GM12878 (cell line): ENCODE measurements around the gene APLP2. TPM values are rescaled to one million over a fixed set of nuclear protein-coding genes. Genes with fewer than 3 reads are reported as not detected.

ENCODE experiments used
- ATAC-seq: fragments of 200-7000 bp; cut with Tn5 transposase; 3 replicates; pipeline ENCODE4 v1.9.1; 2020; ENCODE audit warnings: mild to moderate bottlenecking, moderate library complexity
- BruUV-seq: library from RNA; stranded (reverse); fragments of 400-500 nt; replicated peaks from 2 replicates; lab custom pipeline; 2021; lab: Mats Ljungman, UMichigan
- CTCF ChIA-PET: fragments of 300-600 bp; sonication (Branson Sonifier 250); formaldehyde crosslinking; extraction: SDS; loops from one replicate; lab custom pipeline; 2021; ENCODE audit warnings: inconsistent platforms; lab: Yijun Ruan, JAX
- POLR2A ChIA-PET: fragments of 350-600 bp; formaldehyde crosslinking; extraction: SDS; loops from one replicate; lab custom pipeline; 2021; ENCODE audit warnings: inconsistent platforms; lab: Charles Lee
- RAD21 ChIA-PET: fragments of 300-600 bp; sonication (Branson Sonifier 250); formaldehyde crosslinking; loops from one replicate; lab custom pipeline; 2023; ENCODE audit warnings: antibody characterized with exemption; ENCODE audit not compliant: unreplicated experiment; lab: Charles Lee
- SMC1A ChIA-PET: fragments of 300-600 bp; sonication (Branson Sonifier 250); formaldehyde crosslinking; loops from one replicate; lab custom pipeline; 2023; ENCODE audit not compliant: unreplicated experiment, uncharacterized antibody; lab: Charles Lee
- DNase-seq: peaks from one replicate; pipeline ENCODE4 v3.0.0-alpha.2; 2011; ENCODE audit warnings: low read depth, low spot score
- FAIRE-seq: peaks from 3 replicates; lab custom pipeline; 2011; peaks lifted over from hg19 to GRCh38; lab: Jason Lieb, UNC
- H2AFZ ChIP-seq: 2 replicates; pipeline ENCODE4 v1.6.0; 2011; ENCODE audit warnings: low read depth, low read length, control low read depth; ENCODE audit not compliant: control insufficient read depth
- H3K27ac ChIP-seq: 2 replicates; pipeline ENCODE4 v1.5.1; 2011; ENCODE audit warnings: control low read depth; ENCODE audit not compliant: control insufficient read depth, insufficient read depth
- H3K27me3 ChIP-seq, 2 experiments: replicated peaks in 1 of 2; 2 replicates each; pipeline versions ENCODE4 v1.6.0 to v1.6.1; 2011; ENCODE audit warnings: low read length in 1 of 2; ENCODE audit not compliant: control insufficient read depth in 2 of 2, insufficient read depth in 2 of 2
- H3K36me3 ChIP-seq, 2 experiments: 2 replicates each; pipeline ENCODE4 v1.5.1; 2011; ENCODE audit warnings: low read length in 1 of 2; ENCODE audit not compliant: control insufficient read depth in 2 of 2, insufficient read depth in 2 of 2
- H3K4me1 ChIP-seq: 2 replicates; pipeline ENCODE4 v1.6.1; 2011; ENCODE audit warnings: mild to moderate bottlenecking, low read length, moderate library complexity, mixed read lengths; ENCODE audit not compliant: control insufficient read depth, insufficient read depth
- H3K4me2 ChIP-seq: 2 replicates; pipeline ENCODE4 v1.6.0; 2011; ENCODE audit warnings: control low read depth; ENCODE audit not compliant: control insufficient read depth, insufficient read depth
- H3K4me3 ChIP-seq: fragments of 200-600 bp; sonication (generic); 2 replicates; pipeline ENCODE4 v1.5.1; 2016
- H3K79me2 ChIP-seq: 2 replicates; pipeline ENCODE4 v1.6.0; 2011; ENCODE audit warnings: low read length; ENCODE audit not compliant: control insufficient read depth, insufficient read depth
- H3K9ac ChIP-seq: 2 replicates; pipeline ENCODE4 v1.8.0; 2011; ENCODE audit warnings: low read length, control low read depth, mixed read lengths; ENCODE audit not compliant: control insufficient read depth, insufficient read depth
- H3K9me3 ChIP-seq: replicated peaks from 3 replicates; pipeline ENCODE4 v1.5.1; 2011; ENCODE audit warnings: mild to moderate bottlenecking, low read length; ENCODE audit not compliant: control insufficient read depth, insufficient read depth
- H4K20me1 ChIP-seq: 2 replicates; pipeline ENCODE4 v1.6.0; 2011; ENCODE audit not compliant: control insufficient read depth, insufficient read depth
- CHD2 ChIP-seq: IDR thresholded peaks from 2 replicates; pipeline ENCODE4 v1.6.1; 2011; ENCODE audit warnings: low read depth, low read length, improper control_type of control experiment, borderline replicate concordance
- HSF1 ChIP-seq: fragments of 150-350 bp; IDR thresholded peaks from 2 replicates; pipeline ENCODE4 v1.6.1; 2014; ENCODE audit warnings: mild to moderate bottlenecking, low read depth, low read length
- IRF4 ChIP-seq: IDR thresholded peaks from 2 replicates; pipeline ENCODE4 v1.6.1; 2011; ENCODE audit warnings: low read depth, low read length
- KDM1A ChIP-seq: fragments of 200-600 bp; sonication (generic); IDR thresholded peaks from 2 replicates; pipeline ENCODE4 v1.6.1; 2016; ENCODE audit warnings: borderline replicate concordance
- NFYA ChIP-seq: IDR thresholded peaks from 2 replicates; pipeline ENCODE4 v1.6.1; 2011; ENCODE audit warnings: low read depth, mild to moderate bottlenecking, low read length, improper control_type of control experiment, borderline replicate concordance
- RAD21 ChIP-seq: IDR thresholded peaks from 2 replicates; pipeline ENCODE4 v1.6.1; 2011; ENCODE audit warnings: mild to moderate bottlenecking, low read depth, low read length, moderate library complexity; ENCODE audit not compliant: insufficient read depth
- TAF1 ChIP-seq: IDR thresholded peaks from 2 replicates; pipeline ENCODE4 v1.6.1; 2011; ENCODE audit warnings: mild to moderate bottlenecking, low read depth, low read length, borderline replicate concordance
- YY1 ChIP-seq: IDR thresholded peaks from 2 replicates; pipeline ENCODE4 v1.6.1; 2011; ENCODE audit warnings: low read depth, mild to moderate bottlenecking, low read length
- WGBS: methylation state at CpG from one replicate; pipeline ENCODE4 v1.1.6; 2016; ENCODE audit warnings: low lambda C conversion rate; ENCODE audit not compliant: insufficient replicate concordance, insufficient coverage; ENCODE audit errors: missing lambda C conversion rate; 5-methylcytosine and 5-hydroxymethylcytosine counted together
- in situ Hi-C: fragments of 300-500 bp; cut with MboI; formaldehyde crosslinking; loops from 9 replicates; pipeline ENCODE4 v1.14.3; 2018; ENCODE audit warnings: mixed read lengths
- intact Hi-C: fragments of 100-400 bp; cut with micrococcal nuclease; formaldehyde crosslinking; loops from one replicate; pipeline ENCODE4 v1.14.2; 2022; ENCODE audit not compliant: unreplicated experiment
- polyA plus RNA-seq, 11 experiments: library from polyadenylated mRNA; depleted of rRNA in 4 of 11; unstranded in 6 of 11; stranded (reverse) in 5 of 11; fragments of >200 nt; fragmentation: Nextera tagmentation in 4 of 11; fragmentation: Illumina TruSeq in 1 of 11; extraction: Ambion mirVana in 4 of 11; extraction: Trizol in 1 of 11; gene quantifications; 1 replicate in 1 of 11; 2 replicates in 10 of 11; pipeline versions ENCODE4 v1.2.1 to v1.2.3, GENCODE V29; 2011 to 2016; ENCODE audit warnings: inconsistent platforms in 2 of 11, missing spikeins in 2 of 11, low read depth in 1 of 11
- total RNA-seq, 4 experiments: library from RNA; depleted of rRNA in 3 of 4; stranded (reverse); fragments of >200 nt in 3 of 4; fragmentation: Illumina TruSeq in 1 of 4; extraction: Trizol in 1 of 4; gene quantifications; 2 replicates each; pipeline versions ENCODE4 v1.2.1 to v1.2.3, GENCODE V29; 2013 to 2021
- TF ChIP-seq, protein P1 (sequence below): fragments of 450-650 bp; IDR thresholded peaks from 2 replicates; pipeline ENCODE4 v1.6.1; 2017; ENCODE audit warnings: mild to moderate bottlenecking, moderate library complexity

APLP2 gene
- total and polyA plus RNA-seq, 10 of the 15 experiments (the other 5 are each of a cell fraction or from before 2014, with no cell fraction given), result 2.3 to 38.8 (median 21.3) TPM

DNA sequence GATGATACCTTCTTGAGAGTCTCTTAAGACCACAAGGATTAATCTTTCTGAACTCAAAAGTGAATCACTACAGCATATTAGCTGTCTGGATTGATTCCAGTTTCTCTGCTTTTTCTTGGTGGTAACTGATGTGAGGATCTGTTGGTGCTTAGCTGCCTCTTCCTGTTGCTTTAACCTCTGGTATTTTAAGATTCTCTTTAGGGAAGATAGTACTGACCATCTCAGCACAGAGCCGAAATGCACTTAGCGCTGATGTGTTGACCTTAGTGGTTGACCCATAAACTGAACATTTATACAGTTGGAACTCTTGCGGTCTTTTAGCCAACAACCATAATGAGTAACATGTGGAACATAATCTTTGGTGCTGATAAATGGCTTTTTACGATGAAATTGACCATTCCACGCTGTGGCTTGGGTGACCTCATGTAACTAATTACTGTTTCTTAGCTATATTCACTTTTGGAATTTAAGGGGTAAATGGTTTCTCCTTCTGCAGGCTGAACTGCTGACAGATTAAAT is 33.7 kb downstream of the APLP2 start:
- TF ChIP-seq RAD21, result no peak
- no peak for TF ChIP-seq HSF1
- TF ChIP-seq CHD2, result no peak
- TF ChIP-seq NFYA, result no peak
- H4K20me1 ChIP-seq, result no peaks in the 10 kb centered on the region
- RAD21 ChIA-PET, result no interaction called here
- CTCF ChIA-PET, result interaction anchor here (1.8 kb wide), 1 partner anchor 29 kb away, joined by 8 read pairs; no protein-coding TSS in a partner anchor
- H3K9me3 ChIP-seq, result no peaks in the 10 kb centered on the region
- FAIRE-seq, result no peak
- H3K4me2 ChIP-seq, result no peak overlapping the region
- in situ Hi-C loops, result no loop called here
- no peaks in the 10 kb centered on the region for H3K27me3 ChIP-seq
- H3K36me3 ChIP-seq, result no peaks in the 10 kb centered on the region
- no TSS peak for BruUV-seq
- SMC1A ChIA-PET, result no interaction called here
- no peaks in the 10 kb centered on the region for H3K79me2 ChIP-seq
- H2AFZ ChIP-seq, result no peak overlapping the region
- WGBS, result 91% methylated on average over 5 of the region's 5 CpGs
- H3K4me3 ChIP-seq, result no peak overlapping the region
- no peak for ATAC-seq
- H3K27ac ChIP-seq, result no peak overlapping the region
- POLR2A ChIA-PET, result no interaction called here
- DNase-seq, result no peak
- H3K4me1 ChIP-seq, result no peaks in the 10 kb centered on the region
- H3K9ac ChIP-seq, result no peak overlapping the region
- intact Hi-C loops, result no loop called here

DNA sequence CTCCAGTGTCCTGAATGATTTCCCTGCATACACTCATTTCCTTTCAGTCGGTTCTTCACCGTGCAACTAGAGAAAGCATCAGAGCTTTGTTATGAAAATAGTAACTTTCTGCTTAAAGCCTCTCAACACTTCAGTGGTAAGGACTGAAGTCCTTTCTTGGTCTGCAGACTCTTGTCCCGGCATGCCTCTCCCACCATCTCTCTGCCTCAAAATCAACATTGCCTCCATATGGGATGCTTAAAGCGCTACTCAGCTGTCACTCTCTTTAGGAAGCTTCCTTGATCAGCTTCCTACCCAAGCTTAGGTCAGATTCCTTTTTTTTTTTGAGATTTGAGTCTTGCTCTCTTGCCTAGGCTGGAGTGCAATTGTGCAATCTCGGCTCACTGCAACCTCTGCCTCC is 36.7 kb downstream of the APLP2 start:
- no peak overlapping the region for H2AFZ ChIP-seq
- H3K9me3 ChIP-seq, result no peaks in the 10 kb centered on the region
- no peaks in the 10 kb centered on the region for H3K27me3 ChIP-seq
- no peak overlapping the region for H3K9ac ChIP-seq
- ChIA-PET RAD21 (interaction anchor here (0.8 to 1.3 kb wide), 2 partner anchors 34 to 183 kb away, joined by 3 read pairs; no protein-coding TSS in a partner anchor), CTCF (interaction anchor here (0.8 to 1.8 kb wide), 2 partner anchors 9 to 26 kb away, joined by 3 to 4 read pairs; no protein-coding TSS in a partner anchor), SMC1A (no interaction called here), POLR2A (no interaction called here)
- no TSS peak for BruUV-seq
- 89% methylated on average over 5 of the region's 5 CpGs for WGBS
- H3K4me2 ChIP-seq, result no peak overlapping the region
- H3K4me3 ChIP-seq, result no peak overlapping the region
- DNase-seq, result no peak
- in situ Hi-C loops, result no loop called here
- no peaks in the 10 kb centered on the region for H3K79me2 ChIP-seq
- no peaks in the 10 kb centered on the region for H3K36me3 ChIP-seq
- ATAC-seq, result no peak
- H4K20me1 ChIP-seq, result no peaks in the 10 kb centered on the region
- no peak overlapping the region for H3K27ac ChIP-seq
- no peak for FAIRE-seq
- no peak for TF ChIP-seq IRF4
- TF ChIP-seq YY1, result no peak
- TF ChIP-seq TAF1, result no peak
- TF ChIP-seq, protein P1, sequence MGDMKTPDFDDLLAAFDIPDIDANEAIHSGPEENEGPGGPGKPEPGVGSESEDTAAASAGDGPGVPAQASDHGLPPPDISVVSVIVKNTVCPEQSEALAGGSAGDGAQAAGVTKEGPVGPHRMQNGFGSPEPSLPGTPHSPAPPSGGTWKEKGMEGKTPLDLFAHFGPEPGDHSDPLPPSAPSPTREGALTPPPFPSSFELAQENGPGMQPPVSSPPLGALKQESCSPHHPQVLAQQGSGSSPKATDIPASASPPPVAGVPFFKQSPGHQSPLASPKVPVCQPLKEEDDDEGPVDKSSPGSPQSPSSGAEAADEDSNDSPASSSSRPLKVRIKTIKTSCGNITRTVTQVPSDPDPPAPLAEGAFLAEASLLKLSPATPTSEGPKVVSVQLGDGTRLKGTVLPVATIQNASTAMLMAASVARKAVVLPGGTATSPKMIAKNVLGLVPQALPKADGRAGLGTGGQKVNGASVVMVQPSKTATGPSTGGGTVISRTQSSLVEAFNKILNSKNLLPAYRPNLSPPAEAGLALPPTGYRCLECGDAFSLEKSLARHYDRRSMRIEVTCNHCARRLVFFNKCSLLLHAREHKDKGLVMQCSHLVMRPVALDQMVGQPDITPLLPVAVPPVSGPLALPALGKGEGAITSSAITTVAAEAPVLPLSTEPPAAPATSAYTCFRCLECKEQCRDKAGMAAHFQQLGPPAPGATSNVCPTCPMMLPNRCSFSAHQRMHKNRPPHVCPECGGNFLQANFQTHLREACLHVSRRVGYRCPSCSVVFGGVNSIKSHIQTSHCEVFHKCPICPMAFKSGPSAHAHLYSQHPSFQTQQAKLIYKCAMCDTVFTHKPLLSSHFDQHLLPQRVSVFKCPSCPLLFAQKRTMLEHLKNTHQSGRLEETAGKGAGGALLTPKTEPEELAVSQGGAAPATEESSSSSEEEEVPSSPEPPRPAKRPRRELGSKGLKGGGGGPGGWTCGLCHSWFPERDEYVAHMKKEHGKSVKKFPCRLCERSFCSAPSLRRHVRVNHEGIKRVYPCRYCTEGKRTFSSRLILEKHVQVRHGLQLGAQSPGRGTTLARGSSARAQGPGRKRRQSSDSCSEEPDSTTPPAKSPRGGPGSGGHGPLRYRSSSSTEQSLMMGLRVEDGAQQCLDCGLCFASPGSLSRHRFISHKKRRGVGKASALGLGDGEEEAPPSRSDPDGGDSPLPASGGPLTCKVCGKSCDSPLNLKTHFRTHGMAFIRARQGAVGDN, result no peak
- no peak for TF ChIP-seq KDM1A
- intact Hi-C loops, result no loop called here
- no peaks in the 10 kb centered on the region for H3K4me1 ChIP-seq
